Stimulated activated CD8-positive, alpha-beta memory T cell treated with anti-CD3 and anti-CD28 coated beads, Interleukin-15, amount 100 ng/mL, for 48 hours (primary cell): ENCODE results near the gene CACNG3.
"Not testable (repeated sequence)": the region's sequence is repeated elsewhere in the genome, so short reads cannot be mapped to it uniquely, and the experiment has no call there.

Source experiments
- DNase-seq, 2 donors: peaks; one replicate each; pipeline ENCODE4 v3.0.0-alpha.2; 2020; ENCODE audit warnings: low read depth in 2 of 2

The CACNG3 gene

DNA sequence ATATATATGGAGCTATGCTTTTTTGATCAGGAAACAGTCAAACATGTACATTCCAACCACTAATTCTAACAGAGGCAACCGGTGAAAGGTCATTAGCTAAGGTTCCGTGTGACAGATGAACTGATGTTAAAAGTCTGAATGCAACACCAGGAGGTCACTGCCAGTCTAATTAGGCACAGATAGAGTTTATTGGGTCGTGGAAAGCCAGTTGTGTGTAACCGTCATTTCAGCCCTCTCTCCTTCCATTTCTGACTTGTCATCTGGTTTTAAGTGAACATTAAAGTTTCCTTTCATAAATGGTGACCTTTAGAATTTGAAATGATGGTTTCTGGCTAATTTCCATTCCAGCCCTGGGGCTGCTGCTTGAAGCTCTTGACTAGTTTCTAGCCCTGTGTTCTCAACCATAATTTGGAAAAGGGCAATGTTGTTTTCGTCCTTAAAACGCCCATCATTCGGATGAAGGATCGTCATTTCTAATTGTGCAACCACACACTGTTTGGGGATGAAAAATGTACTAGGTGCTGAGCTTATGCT lies 23.9 kb downstream of the CACNG3 start:
- DNase-seq: no peak

- DNase-seq: no peak
These were observed 25.3 kb downstream of the CACNG3 start for GRCh38 chr16:24281466-24281865.

DNA sequence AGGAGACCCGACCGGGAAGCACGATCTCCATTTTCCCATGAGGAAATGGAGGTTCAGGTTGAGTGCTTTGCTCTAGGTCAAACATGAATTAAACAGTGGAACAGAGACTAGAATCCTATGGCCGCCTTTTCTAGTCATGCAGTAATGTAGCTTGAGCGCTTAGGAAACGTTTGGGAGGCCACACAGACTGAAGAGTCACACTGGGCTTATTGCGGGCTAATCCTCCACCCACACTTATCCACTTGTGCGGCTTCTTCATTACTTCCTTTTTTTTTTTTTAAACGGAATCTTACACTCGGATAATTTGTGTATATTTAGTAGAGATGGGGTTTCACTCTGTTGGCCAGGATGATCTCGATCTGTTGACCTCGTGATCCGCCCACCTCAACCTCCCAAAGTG lies 26.0 kb downstream of the CACNG3 start:
- DNase-seq: no peak

- no peak for DNase-seq
These were observed 30.7 kb downstream of the CACNG3 start for GRCh38 chr16:24286741-24287405.

DNA sequence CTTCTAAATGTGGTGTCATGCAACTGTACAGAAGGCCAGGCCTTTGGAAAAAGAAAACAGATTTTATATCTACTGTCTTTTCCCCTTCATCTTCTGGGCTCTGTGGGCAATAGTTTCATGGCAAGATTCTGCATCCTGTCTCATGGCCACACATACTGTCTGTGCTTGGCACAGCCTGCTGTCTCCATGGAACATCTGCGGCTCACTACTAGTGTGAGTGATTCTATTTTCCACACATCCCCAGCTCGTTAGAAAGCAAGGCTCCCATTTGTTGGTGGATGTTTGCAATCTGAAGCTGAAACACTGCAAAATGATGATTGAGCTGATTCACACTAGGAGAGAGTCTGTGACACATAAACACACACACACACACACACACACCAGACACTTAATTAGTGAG lies 32.4 kb downstream of the CACNG3 start:
- no peak for DNase-seq

GRCh38 chr16:24289166-24289700 lies 33.1 kb downstream of the CACNG3 start:
- no peak for DNase-seq

- DNase-seq: no peak
These were observed 35.8 kb downstream of the CACNG3 start for GRCh38 chr16:24291932-24292331.

DNA sequence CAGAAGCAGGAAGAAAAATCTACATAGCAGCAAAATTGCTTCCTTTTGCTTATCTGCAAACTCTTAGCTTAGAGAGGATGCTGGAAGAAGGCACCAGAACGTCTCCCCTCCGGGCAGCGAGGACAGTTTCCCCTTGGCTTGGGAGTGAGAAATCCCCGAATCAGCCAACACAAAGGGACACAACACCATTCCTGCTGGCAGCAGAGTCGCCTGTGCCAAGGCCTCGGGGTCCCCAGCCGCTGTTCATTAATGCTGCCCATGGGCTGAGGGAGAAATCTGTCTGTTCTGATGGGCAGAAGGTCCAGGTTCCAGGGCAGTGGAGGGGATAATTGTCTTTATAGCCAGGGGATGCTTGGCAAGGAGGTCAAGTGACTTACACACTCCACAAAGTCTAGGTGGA lies 38.0 kb downstream of the CACNG3 start:
- no peak for DNase-seq

GRCh38 chr16:24297375-24297774 lies 41.2 kb downstream of the CACNG3 start:
- DNase-seq: no peak

- DNase-seq: no peak
These were observed 42.5 kb downstream of the CACNG3 start for GRCh38 chr16:24298548-24299167.

- DNase-seq: not testable (repeated sequence)
These were observed 44.6 kb downstream of the CACNG3 start for GRCh38 chr16:24300750-24301149.

GRCh38 chr16:24302636-24303035 lies 46.5 kb downstream of the CACNG3 start:
- no peak for DNase-seq

- no peak for DNase-seq
These were observed 52.1 kb downstream of the CACNG3 start for GRCh38 chr16:24308200-24308599.

GRCh38 chr16:24309258-24310142 lies 53.4 kb downstream of the CACNG3 start:
- peak; percentile 11 to 57 for DNase-seq

DNA sequence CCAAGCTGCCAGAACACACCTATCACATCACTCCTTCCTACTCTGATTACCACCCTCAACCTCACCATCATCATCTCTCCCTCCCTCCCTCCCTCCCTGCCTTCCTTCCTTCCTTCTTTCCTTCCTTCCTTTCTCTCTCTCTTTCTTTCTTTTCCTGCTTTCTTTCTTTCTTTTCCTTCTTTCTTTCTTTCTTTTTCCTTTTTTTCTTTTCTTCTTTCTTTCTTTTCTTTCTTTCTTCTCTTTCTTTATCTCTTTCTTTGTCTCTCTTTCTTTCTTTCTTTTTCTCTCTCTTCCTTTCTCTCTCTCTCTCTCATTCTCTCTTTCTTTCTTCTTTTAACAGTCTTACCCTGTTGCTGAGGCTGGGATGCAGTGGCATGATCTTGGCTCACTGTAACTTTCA lies 59.2 kb downstream of the CACNG3 start:
- DNase-seq: no peak

GRCh38 chr16:24318680-24319079 lies 62.5 kb downstream of the CACNG3 start:
- no peak for DNase-seq

DNA sequence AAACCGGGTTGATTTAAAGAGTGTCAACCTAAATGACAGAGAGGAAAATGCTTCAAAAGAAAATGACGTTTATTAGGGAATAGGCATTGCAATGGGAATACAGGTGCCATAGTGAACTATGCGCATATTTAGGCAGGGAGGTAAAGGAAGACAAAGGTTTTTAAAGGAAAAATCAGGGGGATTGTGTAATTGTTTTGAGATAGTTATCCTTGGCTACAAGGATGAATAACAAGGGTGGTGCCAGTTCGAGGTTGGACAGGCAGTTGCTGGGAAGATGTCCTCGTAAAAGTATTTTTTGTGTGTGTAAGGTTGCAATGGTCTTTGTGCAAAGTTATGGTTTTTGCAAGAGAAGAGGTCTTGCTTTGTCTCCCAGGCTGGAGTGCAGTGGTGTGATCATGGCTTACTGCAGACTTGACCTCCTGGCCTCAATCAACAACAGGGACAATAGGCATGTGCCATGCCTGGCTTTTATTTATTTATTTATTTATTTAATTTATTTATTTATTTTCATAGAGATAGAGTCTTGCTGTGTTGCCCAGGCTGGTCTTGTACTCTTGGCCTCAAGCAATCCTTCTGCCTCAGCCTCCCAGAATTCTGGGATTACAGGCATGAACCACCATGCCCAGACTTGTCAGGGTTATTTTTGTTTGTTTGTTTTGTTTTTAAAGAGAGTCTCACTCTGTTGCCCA lies 63.1 kb downstream of the CACNG3 start:
- no peak for DNase-seq

DNA sequence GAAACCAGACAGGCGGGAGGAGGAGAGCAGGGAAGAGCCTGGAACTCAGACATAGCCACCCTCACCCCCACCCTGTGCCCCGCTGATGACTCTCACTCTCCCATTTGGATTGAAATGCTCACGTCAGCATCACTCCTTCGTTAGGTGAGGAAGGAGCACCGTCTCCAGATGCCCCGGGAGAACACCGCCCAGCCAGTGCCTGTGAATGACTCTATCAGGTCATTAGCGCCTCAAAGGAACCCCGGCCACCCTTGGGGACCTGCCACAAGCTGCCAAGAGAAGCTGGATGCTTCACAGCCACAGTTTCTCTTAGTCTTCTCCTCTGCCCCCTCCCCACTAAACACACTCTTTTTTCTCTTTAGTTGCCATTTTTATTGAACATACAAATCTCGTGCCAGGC lies 66.0 kb downstream of the CACNG3 start:
- no peak for DNase-seq

DNA sequence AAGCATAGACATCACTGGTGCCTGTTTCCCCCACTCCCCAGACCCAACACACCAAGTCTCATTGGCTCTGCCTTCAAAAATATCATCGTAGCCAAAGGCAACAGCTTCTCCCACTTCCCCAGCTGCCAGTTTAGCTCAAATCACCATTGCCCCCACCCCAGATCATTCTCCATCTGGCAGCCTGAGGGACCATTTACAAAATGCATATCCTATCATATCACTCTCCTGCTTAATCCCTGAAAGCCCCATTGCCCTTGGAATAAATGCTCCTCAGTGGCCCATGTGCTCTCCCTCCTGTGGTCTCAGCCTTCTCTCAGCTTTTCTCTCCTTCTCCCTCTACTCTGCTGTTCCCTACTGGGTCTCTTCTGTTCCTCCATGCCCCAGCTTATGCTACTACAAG lies 68.3 kb downstream of the CACNG3 start:
- DNase-seq: no peak

DNA sequence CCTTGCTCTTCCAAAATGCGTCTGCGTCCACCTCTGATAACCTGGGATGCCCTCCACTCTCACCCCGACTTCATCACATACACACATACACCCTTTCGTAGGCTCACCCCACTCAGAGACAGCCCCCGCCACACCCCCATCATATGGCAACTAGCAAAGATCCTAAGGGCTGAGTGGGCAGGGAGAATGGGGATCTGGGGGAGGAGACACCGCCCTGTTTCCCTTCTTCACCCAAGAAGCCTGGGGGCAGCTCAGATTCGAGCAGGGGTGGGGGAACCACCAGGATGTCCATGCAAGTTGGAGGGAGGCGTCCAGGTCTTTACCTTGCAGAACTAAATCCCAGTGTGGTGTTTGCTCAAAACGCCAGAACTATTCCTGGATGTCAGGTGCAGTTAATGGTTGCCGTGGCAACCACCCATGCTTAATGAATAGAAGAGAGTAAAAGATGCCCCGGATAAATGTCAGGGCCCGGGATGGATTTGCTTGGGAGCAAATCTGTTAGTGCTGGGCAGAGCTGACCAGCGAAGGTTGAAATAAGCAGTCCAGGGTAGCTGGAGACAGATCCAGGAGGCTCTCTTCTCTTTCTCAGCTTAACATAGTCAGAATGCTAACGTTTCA lies 72.8 kb downstream of the CACNG3 start:
- no peak for DNase-seq

DNA sequence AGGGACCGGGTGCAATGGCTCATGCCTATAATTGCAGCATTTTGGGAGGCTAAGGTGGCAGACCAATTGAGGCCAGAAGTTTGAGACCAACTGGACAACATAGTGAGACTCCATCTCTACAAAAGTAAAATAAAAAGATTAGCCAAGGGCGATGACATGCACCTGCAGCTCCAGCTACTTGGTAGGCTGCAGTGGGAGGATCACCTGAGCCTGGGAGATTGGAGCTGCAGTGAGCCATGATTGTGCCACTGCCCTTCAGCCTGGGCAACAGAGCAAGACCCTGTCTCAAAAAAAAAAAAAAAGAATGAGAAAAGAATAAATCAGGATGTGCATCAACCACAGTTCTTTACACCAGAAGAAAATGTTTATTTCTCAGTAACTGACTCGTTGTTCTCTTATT lies 76.0 kb downstream of the CACNG3 start:
- DNase-seq: no peak
